Pancreas (tissue), 10 donors: ENCODE measurements around the gene DTNA. TPM values are rescaled to one million over a fixed set of nuclear protein-coding genes. Genes with fewer than 3 reads are reported as not detected.

Experiments used
- ATAC-seq, 4 donors: fragments of 200-7000 bp; cut with Tn5 transposase; one replicate each; pipeline versions ENCODE4 v1.8.0 to v1.9.1; 2020; ENCODE audit warnings: mild to moderate bottlenecking in 4 of 4, moderate library complexity in 4 of 4
- DNase-seq, 6 donors: peaks; one replicate each; pipeline ENCODE4 v3.0.0-alpha.2; 2020
- FAIRE-seq: peaks from 2 replicates; lab custom pipeline; 2012; peaks lifted over from hg19 to GRCh38; lab: Jason Lieb, UNC
- H3K27ac ChIP-seq, 4 donors: fragments of 200-600 bp; sonication (generic); 1 replicate in 3 of 4; 2 replicates in 1 of 4; pipeline versions ENCODE4 v1.5.0 to v1.8.0; 2020
- H3K27me3 ChIP-seq, 4 donors: fragments of 200-600 bp; one replicate each; pipeline ENCODE4 v1.8.0; 2021
- H3K36me3 ChIP-seq, 3 donors: fragments of 200-600 bp; sonication (generic) in 1 of 3; one replicate each; pipeline versions ENCODE4 v1.5.0 to v1.8.0; 2020 to 2021
- H3K4me1 ChIP-seq, 3 donors: fragments of 200-600 bp; one replicate each; pipeline ENCODE4 v1.8.0; 2021
- H3K4me3 ChIP-seq, 4 donors: fragments of 200-600 bp; sonication (generic) in 2 of 4; one replicate each; pipeline versions ENCODE4 v1.5.0 to v1.8.0; 2020 to 2021
- H3K9me3 ChIP-seq, 4 donors: fragments of 200-600 bp; one replicate each; pipeline ENCODE4 v1.8.0; 2021
- CTCF ChIP-seq, 4 donors: fragments of 200-600 bp; sonication (generic) in 3 of 4; IDR thresholded peaks; one replicate each; pipeline versions ENCODE4 v1.5.0 to v1.8.0; 2021; ENCODE audit warnings: antibody characterized with exemption in 4 of 4
- WGBS, 2 donors: extraction: QIAGEN DNeasy Blood & Tissue Kit; methylation state at CpG; one replicate each; pipeline ENCODE4 v1.1.7; 2013; 5-methylcytosine and 5-hydroxymethylcytosine counted together
- intact Hi-C, 3 donors: fragments of 100-400 bp; cut with DNase I; formaldehyde crosslinking; loops; one replicate each; pipeline versions ENCODE4 v1.11.1 to v1.14.2; 2022
- polyA plus RNA-seq, 2 donors: library from polyadenylated mRNA; stranded (reverse); fragments of 200-250 nt; gene quantifications; one replicate each; pipeline ENCODE4 v1.2.3, GENCODE V29; 2013
- total RNA-seq, 6 donors: library from RNA; stranded (reverse); fragmentation: NEBNext Ultra II Directional in 4 of 6; extraction: Animal tissue kit (Norgen Biotek cat#: 25700) in 4 of 6; gene quantifications; one replicate each; pipeline versions ENCODE4 v1.2.1 to v1.2.4, GENCODE V29; 2021 to 2023
- donor health status: healthy with polysubstance abuse.
- donor health status: DM: no; HTN: no; CAD: no; lungs with moderate emphysema.
- donor health status: DM: no; HTN: no; CAD: no.
- donor health status: control.
- donor health status: control.
- donor health status: Bipolar disorder and iron deficiency.
- donor health status: DM: yes; HTN: yes; CAD: no.
- donor health status: DM: no; HTN: no; CAD: no.
- donor health status: DM: no; HTN: no; CAD: no.
- donor health status: DM: yes; HTN: yes; CAD: no.

The DTNA gene
- total and polyA plus RNA-seq, 8 donors: 15.3 to 37.5 (median 26.4) TPM

GRCh38 chr18:34779112-34779511, 69.0 kb downstream of the DTNA start:
- no peaks in the 10 kb centered on the region for H3K27me3 ChIP-seq
- ATAC-seq (no peak), DNase-seq (no peak), FAIRE-seq (no peak)
- H3K9me3 ChIP-seq: no peaks in the 10 kb centered on the region
- no peak for TF ChIP-seq CTCF (IDR thresholded peaks at IDR 0.05)
- H3K27ac ChIP-seq: no peak overlapping the region
- no peaks in the 10 kb centered on the region for H3K36me3 ChIP-seq
- peaks cover 0 to 2% (median 0%) of the 10 kb centered on the region in 3 donors for H3K4me1 ChIP-seq
- intact Hi-C loops: no loop called here
- no peak overlapping the region for H3K4me3 ChIP-seq

GRCh38 chr18:34780856-34781255, 70.8 kb downstream of the DTNA start:
- TF ChIP-seq CTCF (IDR thresholded peaks at IDR 0.05): no peak
- Histone ChIP-seq H3K27me3 (no peaks in the 10 kb centered on the region), H3K27ac (no peak overlapping the region), H3K36me3 (no peaks in the 10 kb centered on the region), H3K9me3 (no peaks in the 10 kb centered on the region), H3K4me3 (no peak overlapping the region), H3K4me1 (no peaks in the 10 kb centered on the region)
- intact Hi-C loops: loop anchor here in 1 of 3 donors (10.0 kb wide), 1 partner anchor 426 kb away; no protein-coding TSS in a partner anchor
- FAIRE-seq: no peak
- ATAC-seq: no peak
- no peak for DNase-seq
- 88 to 93% methylated on average over 2 of the region's 2 CpGs for WGBS, 2 donors

GRCh38 chr18:34783501-34783900, 73.4 kb downstream of the DTNA start:
- no peaks in the 10 kb centered on the region for H3K4me1 ChIP-seq
- no peak for ATAC-seq
- H3K36me3 ChIP-seq: no peaks in the 10 kb centered on the region
- H3K9me3 ChIP-seq: no peaks in the 10 kb centered on the region
- no peaks in the 10 kb centered on the region for H3K27me3 ChIP-seq
- no peak overlapping the region for H3K27ac ChIP-seq
- no peak for DNase-seq
- no peak overlapping the region for H3K4me3 ChIP-seq
- no peak for TF ChIP-seq CTCF (IDR thresholded peaks at IDR 0.05)
- no peak for FAIRE-seq
- intact Hi-C loops: loop anchor here in 1 of 3 donors (10.0 kb wide), 1 partner anchor 429 kb away; no protein-coding TSS in a partner anchor
- 49 to 55% methylated on average over 3 of the region's 3 CpGs for WGBS, 2 donors

- no peak for FAIRE-seq
- no peak for ATAC-seq
- Histone ChIP-seq H3K4me1 (no peaks in the 10 kb centered on the region), H3K27me3 (no peaks in the 10 kb centered on the region), H3K36me3 (no peaks in the 10 kb centered on the region), H3K9me3 (no peaks in the 10 kb centered on the region), H3K27ac (no peak overlapping the region), H3K4me3 (no peak overlapping the region)
- DNase-seq: no peak
- no peak for TF ChIP-seq CTCF (IDR thresholded peaks at IDR 0.05)
- intact Hi-C loops: loop anchor here in 1 of 3 donors (10.0 kb wide), 1 partner anchor 431 kb away; no protein-coding TSS in a partner anchor
- WGBS, 2 donors: 66 to 68% methylated on average over 6 of the region's 6 CpGs
Measured at GRCh38 chr18:34786162-34786741, 76.2 kb downstream of the DTNA start.

GRCh38 chr18:34787931-34788532, 77.9 kb downstream of the DTNA start:
- intact Hi-C loops: loop anchor here in 1 of 3 donors (10.0 kb wide), 1 partner anchor 433 kb away; no protein-coding TSS in a partner anchor

More at GRCh38 chr18:34787931-34788532, 77.9 kb downstream of the DTNA start:
- Histone ChIP-seq H3K36me3 (no peaks in the 10 kb centered on the region), H3K27me3 (no peaks in the 10 kb centered on the region), H3K9me3 (no peaks in the 10 kb centered on the region), H3K4me3 (no peak overlapping the region), H3K27ac (no peak overlapping the region), H3K4me1 (no peaks in the 10 kb centered on the region)
- peak; percentile 95 for FAIRE-seq
- 6 to 7% methylated on average over 7 of the region's 7 CpGs for WGBS, 2 donors
- ATAC-seq: peak; percentile 66 to 98 (median 92)
- peak; percentile 54 to 68 (median 63) for TF ChIP-seq CTCF (IDR thresholded peaks at IDR 0.05)
- DNase-seq: peak in 3 of 6 donors; percentile 14 to 39 (median 25)
